K562 (cell line): ENCODE measurements around the gene SPOUT1. TPM values are rescaled to one million over a fixed set of nuclear protein-coding genes. Genes with fewer than 3 reads are reported as not detected.

Source experiments
- ATAC-seq: fragments of 200-7000 bp; cut with Tn5 transposase; 3 replicates; pipeline ENCODE4 v1.9.1; 2020; ENCODE audit warnings: moderate library complexity
- BruUV-seq: library from RNA; stranded (reverse); fragments of 400-500 nt; replicated peaks from 2 replicates; lab custom pipeline; 2021; lab: Mats Ljungman, UMichigan
- CTCF ChIA-PET: fragments of 300-600 bp; formaldehyde crosslinking; extraction: SDS; loops from one replicate; lab custom pipeline; 2021; ENCODE audit warnings: low intra/inter-chr PET ratio; lab: Yijun Ruan, JAX
- POLR2A ChIA-PET: fragments of 300-600, 350-650 bp; sonication (Branson Sonifier 250); formaldehyde crosslinking; extraction: SDS; loops from one replicate; lab custom pipeline; 2021; ENCODE audit warnings: antibody characterized with exemption, inconsistent platforms; lab: Yijun Ruan, JAX
- DNase-seq, 4 experiments: peaks; one replicate each; pipeline versions ENCODE4 v3.0.0 to v3.0.0-alpha.2; 2011 to 2018; ENCODE audit warnings: low spot score in 3 of 4, mixed read lengths in 3 of 4; ENCODE audit errors: extremely low read depth in 1 of 4
- FAIRE-seq: peaks from 2 replicates; lab custom pipeline; 2011; peaks lifted over from hg19 to GRCh38; lab: Jason Lieb, UNC
- H2AFZ ChIP-seq: 2 replicates; pipeline ENCODE4 v1.6.0; 2011; ENCODE audit warnings: low read depth, low read length, control low read depth, inconsistent platforms
- H3K27ac ChIP-seq: fragments of 200-600 bp; 3 replicates; pipeline ENCODE4 v1.8.0; 2011; ENCODE audit warnings: low read depth, mild to moderate bottlenecking, control low read depth, inconsistent platforms, low read length, moderate library complexity, mixed read lengths; ENCODE audit errors: extremely low read depth
- H3K27me3 ChIP-seq, 2 experiments: fragments of 300-600 bp in 1 of 2; 2 replicates in 1 of 2; 3 replicates in 1 of 2; pipeline versions ENCODE4 v1.6.0 to v1.8.0; 2011; ENCODE audit warnings: inconsistent platforms in 2 of 2, low read length in 2 of 2, mild to moderate bottlenecking in 1 of 2, mixed read lengths in 1 of 2, moderate library complexity in 1 of 2; ENCODE audit not compliant: control insufficient read depth in 2 of 2, insufficient read depth in 2 of 2
- H3K36me3 ChIP-seq: fragments of 300-600 bp; 3 replicates; pipeline ENCODE4 v1.8.0; 2011; ENCODE audit warnings: mild to moderate bottlenecking, low read length, inconsistent platforms; ENCODE audit not compliant: control insufficient read depth, insufficient read depth
- H3K4me1 ChIP-seq, 2 experiments: fragments of 200-600 bp in 1 of 2; replicated peaks in 1 of 2; 2 replicates in 1 of 2; 3 replicates in 1 of 2; pipeline versions ENCODE4 v1.5.1 to v1.8.0; 2011; ENCODE audit warnings: inconsistent platforms in 2 of 2, low read length in 2 of 2, mild to moderate bottlenecking in 1 of 2, mixed read lengths in 1 of 2, moderate library complexity in 1 of 2; ENCODE audit not compliant: control insufficient read depth in 2 of 2, insufficient read depth in 2 of 2
- H3K4me2 ChIP-seq: 2 replicates; pipeline ENCODE4 v1.6.1; 2011; ENCODE audit warnings: low read length, control low read depth, inconsistent platforms, mixed read lengths; ENCODE audit not compliant: insufficient read depth
- H3K4me3 ChIP-seq: fragments of 200-600 bp; sonication (generic), shearing (Covaris generic); 2 replicates; pipeline ENCODE4 v1.5.1; 2016; ENCODE audit warnings: control low read depth, inconsistent platforms
- H3K79me2 ChIP-seq: fragments of 200-600 bp; 3 replicates; pipeline ENCODE4 v1.8.0; 2011; ENCODE audit warnings: low read length, inconsistent platforms; ENCODE audit not compliant: control insufficient read depth, insufficient read depth
- H3K9ac ChIP-seq, 2 experiments: 2 replicates each; pipeline versions ENCODE4 v1.6.0 to v1.6.1; 2011; ENCODE audit warnings: low read depth in 2 of 2, low read length in 2 of 2, control low read depth in 1 of 2, inconsistent platforms in 1 of 2, mild to moderate bottlenecking in 1 of 2, mixed read lengths in 1 of 2; ENCODE audit not compliant: insufficient read depth in 1 of 2
- H3K9me1 ChIP-seq: one replicate; pipeline ENCODE4 v1.6.0; 2011; ENCODE audit warnings: inconsistent platforms, mild to moderate bottlenecking, low read length, moderate library complexity; ENCODE audit not compliant: control insufficient read depth, insufficient read depth
- H3K9me3 ChIP-seq: replicated peaks from 2 replicates; pipeline ENCODE4 v1.5.1; 2011; ENCODE audit warnings: low read depth, low read length, inconsistent platforms; ENCODE audit not compliant: control insufficient read depth, insufficient read depth
- H4K20me1 ChIP-seq: replicated peaks from 2 replicates; pipeline ENCODE4 v1.6.1; 2011; ENCODE audit warnings: low read length, inconsistent platforms, mixed read lengths; ENCODE audit not compliant: control insufficient read depth, insufficient read depth
- BRCA1 ChIP-seq, 2 experiments: fragments of 450-650 bp in 1 of 2; sonication (generic) in 1 of 2; formaldehyde crosslinking in 1 of 2; IDR thresholded peaks; 2 replicates each; pipeline versions ENCODE4 v1.5.0 to v1.6.1; 2017 to 2020; ENCODE audit warnings: mild to moderate bottlenecking in 1 of 2, missing genetic modification reagents in 1 of 2
- CC2D1A ChIP-seq: fragments of 450-650 bp; IDR thresholded peaks from 2 replicates; pipeline ENCODE4 v1.6.1; 2017; ENCODE audit warnings: mild to moderate bottlenecking
- CTBP1 ChIP-seq: fragments of 450-650 bp; IDR thresholded peaks from 2 replicates; pipeline ENCODE4 v1.6.1; 2016; ENCODE audit warnings: borderline replicate concordance
- ILK ChIP-seq: fragments of 450-650 bp; IDR thresholded peaks from 2 replicates; pipeline ENCODE4 v1.6.1; 2016; ENCODE audit warnings: missing genetic modification characterization, low read depth, mild to moderate bottlenecking, missing compliant biosample characterization, moderate library complexity, borderline replicate concordance
- MCM5 ChIP-seq: fragments of 450-650 bp; IDR thresholded peaks from 2 replicates; pipeline ENCODE4 v1.6.1; 2016; ENCODE audit warnings: low read depth
- MLLT1 ChIP-seq, 2 experiments: fragments of 450-650 bp; IDR thresholded peaks; 2 replicates each; pipeline ENCODE4 v1.6.1; 2016
- NR2C1 ChIP-seq, 2 experiments: fragments of 450-650 bp; IDR thresholded peaks; 2 replicates each; pipeline ENCODE4 v1.6.1; 2017; ENCODE audit warnings: mild to moderate bottlenecking in 2 of 2, antibody characterized with exemption in 1 of 2, inconsistent platforms in 1 of 2, missing compliant biosample characterization in 1 of 2, missing genetic modification characterization in 1 of 2
- PTRF ChIP-seq: fragments of 450-650 bp; IDR thresholded peaks from 2 replicates; pipeline ENCODE4 v1.6.1; 2016; ENCODE audit warnings: mild to moderate bottlenecking, missing genetic modification characterization, missing compliant biosample characterization
- RCOR1 ChIP-seq, 2 experiments: IDR thresholded peaks; 2 replicates each; pipeline ENCODE4 v1.6.1; 2012; ENCODE audit warnings: low read depth in 2 of 2, low read length in 2 of 2, borderline replicate concordance in 1 of 2, improper control_type of control experiment in 1 of 2
- UBTF ChIP-seq, 2 experiments: IDR thresholded peaks; 2 replicates each; pipeline ENCODE4 v1.6.1; 2012; ENCODE audit warnings: improper control_type of control experiment in 2 of 2, low read depth in 2 of 2, low read length in 2 of 2, borderline replicate concordance in 1 of 2
- ZNF217 ChIP-seq: sonication (generic); formaldehyde crosslinking; IDR thresholded peaks from 2 replicates; pipeline ENCODE4 v1.8.0; 2022; ENCODE audit warnings: mild to moderate bottlenecking, missing genetic modification reagents
- ZNF408 ChIP-seq: fragments of 250-450 bp; sonication (Bioruptor Pico); IDR thresholded peaks from 2 replicates; pipeline ENCODE4 v1.4.0; 2020; ENCODE audit warnings: low read depth, mild to moderate bottlenecking, moderate library complexity
- ZNF592 ChIP-seq: fragments of 450-650 bp; IDR thresholded peaks from 2 replicates; pipeline ENCODE4 v1.6.1; 2017; ENCODE audit warnings: antibody characterized with exemption, mild to moderate bottlenecking
- WGBS: fragments of 100-300 bp; shearing (Covaris generic); methylation state at CpG from one replicate; pipeline ENCODE4 v1.1.6; 2016; ENCODE audit warnings: low coverage, mixed read lengths; ENCODE audit not compliant: insufficient coverage; ENCODE audit errors: missing lambda C conversion rate; 5-methylcytosine and 5-hydroxymethylcytosine counted together
- in situ Hi-C: fragments of 300-500 bp; cut with MboI; formaldehyde crosslinking; loops from 4 replicates; pipeline ENCODE4 v1.15.0; 2018; ENCODE audit warnings: inconsistent platforms, mixed read lengths
- intact Hi-C: fragments of 100-400 bp; cut with micrococcal nuclease; formaldehyde crosslinking; loops from 2 replicates; pipeline ENCODE4 v1.14.2; 2022
- polyA plus RNA-seq, 8 experiments: library from polyadenylated mRNA; depleted of rRNA in 4 of 8; stranded (reverse) in 5 of 8; unstranded in 3 of 8; fragments of >200 nt; fragmentation: Nextera tagmentation in 2 of 8; fragmentation: Illumina TruSeq in 1 of 8; extraction: Ambion mirVana in 2 of 8; extraction: Trizol in 1 of 8; gene quantifications; 2 replicates each; pipeline versions ENCODE4 v1.2.1 to v1.2.3, GENCODE V29; 2011 to 2014; ENCODE audit warnings: inconsistent platforms in 1 of 8, missing spikeins in 1 of 8
- total RNA-seq, 7 experiments: library from RNA; depleted of rRNA in 6 of 7; stranded (reverse); fragments of >200 nt in 6 of 7; fragmentation: Illumina TruSeq in 2 of 7; extraction: Trizol in 2 of 7; gene quantifications; 2 replicates each; pipeline versions ENCODE4 v1.2.1 to v1.2.3, GENCODE V29; 2011 to 2021; ENCODE audit warnings: low replicate concordance in 1 of 7

The SPOUT1 gene
- total and polyA plus RNA-seq, 9 of the 15 experiments (the other 6 are each of a cell fraction or from before 2014, with no cell fraction given): 10.6 to 121 (median 37.4) TPM

DNA sequence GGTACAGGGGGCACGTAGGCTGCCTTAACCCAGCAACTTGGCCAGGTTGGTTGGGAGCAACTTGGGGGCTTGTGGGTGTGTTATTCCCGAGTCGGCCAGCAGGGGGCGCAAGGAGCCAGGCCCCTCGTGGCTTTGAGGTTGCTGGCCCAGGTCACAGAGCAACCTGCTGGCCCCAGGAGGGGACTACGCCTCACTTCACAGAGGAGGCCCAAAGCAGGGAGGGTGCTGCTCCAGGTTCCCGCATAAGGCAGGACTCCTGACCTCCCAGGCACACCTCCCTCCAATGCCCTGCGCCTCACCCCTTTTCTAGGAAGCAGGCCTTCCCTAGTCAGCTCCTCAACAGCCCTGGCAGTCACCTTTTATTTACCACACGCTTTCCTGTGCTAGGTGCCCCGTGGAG is 34.1 kb upstream of the SPOUT1 start:
- peak overlapping the region; percentile 43; the same call in 1 of the 2 replicates for H3K4me2 ChIP-seq
- FAIRE-seq (peak; percentile 76), ATAC-seq (peak; percentile 99), DNase-seq (peak; percentile 83 to 93 (median 89))
- intact Hi-C loops (loop anchor here (1.0 to 5.0 kb wide), 2 partner anchors 46 to 65 kb away; partner anchors contain the start of gene ENDOG), in situ Hi-C loops (loop anchor here (5.0 kb wide), 1 partner anchor 64 kb away; no protein-coding TSS in a partner anchor)
- no peak overlapping the region for H3K4me3 ChIP-seq
- H3K4me1 ChIP-seq: peaks cover 10 to 11% of the 10 kb centered on the region in 2 experiments; a peak in 4 of 5 replicates
- CTCF ChIA-PET: interaction anchor here (0.6 to 2.1 kb wide), 4 partner anchors 15 to 228 kb away, joined by 3 to 15 read pairs (median 6); no protein-coding TSS in a partner anchor
- peak overlapping the region; percentile 31 to 85; a peak in 3 of 4 replicates for H3K9ac ChIP-seq
- POLR2A ChIA-PET: interaction anchor here (0.6 to 0.7 kb wide), 2 partner anchors 127 to 275 kb away, joined by 3 read pairs; no protein-coding TSS in a partner anchor
- no peaks in the 10 kb centered on the region for H3K9me3 ChIP-seq
- no peaks in the 10 kb centered on the region for H3K36me3 ChIP-seq
- BruUV-seq: no TSS peak
- peak overlapping the region; percentile 82 for H2AFZ ChIP-seq
- 30% methylated on average over 9 of the region's 10 CpGs for WGBS
- H3K27me3 ChIP-seq: no peaks in the 10 kb centered on the region
- H3K9me1 ChIP-seq: no peaks in the 10 kb centered on the region
- peak overlapping the region; percentile 10; the same call in 1 of the 3 replicates for H3K27ac ChIP-seq
- H4K20me1 ChIP-seq: no peaks in the 10 kb centered on the region
- H3K79me2 ChIP-seq: no peaks in the 10 kb centered on the region
- TF ChIP-seq ZNF217: no peak
- no peak for TF ChIP-seq BRCA1 (IDR thresholded peaks at IDR 0.05)
- no peak for TF ChIP-seq BRCA1 (CRISPR knock-in tag; IDR thresholded peaks at IDR 0.05)
- no peak for TF ChIP-seq ILK (tag)
- no peak for TF ChIP-seq MCM5
- peak in 1 of 2 experiments; percentile 34; a peak in 2 of 4 replicates for TF ChIP-seq RCOR1 (IDR thresholded peaks at IDR 0.05; ENCODE audit: borderline replicate concordance in 1 of 2, low read depth in 2 of 2, low read length in 2 of 2)
- TF ChIP-seq ZNF408 (CRISPR knock-in tag): no peak
- TF ChIP-seq UBTF (IDR thresholded peaks at IDR 0.05; ENCODE audit: borderline replicate concordance in 1 of 2, low read depth in 2 of 2, low read length in 2 of 2): no peak
- no peak for TF ChIP-seq PTRF
- TF ChIP-seq ZNF592: no peak
- TF ChIP-seq MLLT1 (IDR thresholded peaks at IDR 0.05): no peak
- TF ChIP-seq CTBP1: peak; percentile 39; the same call in 1 of the 2 replicates
- TF ChIP-seq CC2D1A: 0 out of 2 replicates have a peak, but pooled peaks have one; percentile 43
- peak; percentile 25; the same call in 1 of the 2 replicates for TF ChIP-seq NR2C1 (IDR thresholded peaks at IDR 0.05)
- no peak for TF ChIP-seq NR2C1 (tag; IDR thresholded peaks at IDR 0.05)
